Small intestine (tissue), 7 donors: Measurements from ENCODE around the gene PTPRN. TPM values are rescaled to one million over a fixed set of nuclear protein-coding genes. Genes with fewer than 3 reads are reported as not detected.
A peak's percentile ranks its signal among the peaks of the same experiment; 100 is the strongest.

Experiments used
- DNase-seq, 2 donors: peaks; one replicate each; pipeline versions ENCODE4 v3.0.0 to v3.0.0-alpha.2; 2013
- FAIRE-seq: peaks from 2 replicates; lab custom pipeline; 2012; peaks lifted over from hg19 to GRCh38; lab: Jason Lieb, UNC
- H3K27ac ChIP-seq, 3 donors: one replicate each; pipeline ENCODE4 v1.5.1; 2013; ENCODE audit warnings: low read length in 2 of 3, mild to moderate bottlenecking in 2 of 3, control low read depth in 1 of 3, inconsistent platforms in 1 of 3, low read depth in 1 of 3, moderate library complexity in 1 of 3
- H3K27me3 ChIP-seq, 3 donors: one replicate each; pipeline ENCODE4 v1.6.1; 2013; ENCODE audit warnings: low read length in 3 of 3, inconsistent platforms in 1 of 3; ENCODE audit not compliant: control insufficient read depth in 3 of 3, insufficient read depth in 3 of 3
- H3K36me3 ChIP-seq, 3 donors: one replicate each; pipeline ENCODE4 v1.6.1; 2013; ENCODE audit warnings: low read length in 3 of 3, inconsistent platforms in 1 of 3, low read depth in 1 of 3, mild to moderate bottlenecking in 1 of 3, moderate library complexity in 1 of 3; ENCODE audit not compliant: control insufficient read depth in 3 of 3, insufficient read depth in 2 of 3
- H3K4me1 ChIP-seq, 3 donors: one replicate each; pipeline ENCODE4 v1.6.1; 2013; ENCODE audit warnings: low read length in 2 of 3, inconsistent platforms in 1 of 3, low read depth in 1 of 3, mild to moderate bottlenecking in 1 of 3, moderate library complexity in 1 of 3; ENCODE audit not compliant: control insufficient read depth in 3 of 3, insufficient read depth in 2 of 3
- H3K4me3 ChIP-seq, 3 donors: one replicate each; pipeline ENCODE4 v1.5.1; 2013; ENCODE audit warnings: low read length in 3 of 3, control low read depth in 1 of 3, inconsistent platforms in 1 of 3, low read depth in 1 of 3, mild to moderate bottlenecking in 1 of 3, moderate library complexity in 1 of 3
- H3K9me3 ChIP-seq, 2 donors: one replicate each; pipeline ENCODE4 v1.6.1; 2013; ENCODE audit warnings: low read depth in 1 of 2, low read length in 1 of 2; ENCODE audit not compliant: control insufficient read depth in 2 of 2, insufficient read depth in 1 of 2
- WGBS, 3 donors: extraction: QIAGEN DNeasy Blood & Tissue Kit; methylation state at CpG; one replicate each; pipeline ENCODE4 v1.1.7; 2013; 5-methylcytosine and 5-hydroxymethylcytosine counted together
- polyA plus RNA-seq, 4 donors: library from polyadenylated mRNA; stranded (reverse) in 3 of 4; unstranded in 1 of 4; fragments of 200-250 nt in 3 of 4; fragments of 120-200 nt in 1 of 4; gene quantifications; one replicate each; pipeline versions ENCODE4 v1.2.1 to v1.2.3, GENCODE V29; 2013
- donor health status: healthy with polysubstance abuse.
- donor health status: control.
- donor health status: control.
- donor health status: Bipolar disorder and iron deficiency.
- donor health status: healthy.

PTPRN gene
- polyA plus RNA-seq, 4 donors: 1.6 to 9.4 (median 4.1) TPM; not detected in 1

DNA sequence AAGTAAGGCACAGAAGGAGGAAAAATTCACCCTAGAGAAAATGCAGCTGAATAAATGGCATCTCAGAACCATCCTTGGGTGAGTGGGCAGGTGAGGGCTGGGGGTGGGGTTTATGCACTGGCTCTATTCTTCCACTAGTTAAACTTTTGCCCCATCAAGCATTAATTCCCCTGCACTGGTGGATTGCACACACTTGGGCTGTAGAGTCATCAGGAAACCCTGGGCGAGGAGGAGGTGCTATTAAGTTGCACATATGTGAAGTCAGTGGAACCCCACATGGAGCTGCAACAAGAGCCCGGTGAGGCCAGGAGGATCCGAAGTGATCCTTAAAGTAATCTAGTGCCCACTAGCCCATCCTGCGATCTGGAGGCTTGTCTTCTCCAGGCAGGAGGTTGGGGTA, 36.8 kb downstream of the PTPRN start:
- 84% methylated on average over 4 of the region's 4 CpGs for WGBS, 3 donors
- Histone ChIP-seq H3K9me3 (no peaks in the 10 kb centered on the region), H3K27me3 (no peaks in the 10 kb centered on the region), H3K4me3 (no peak overlapping the region), H3K27ac (no peak overlapping the region), H3K36me3 (no peaks in the 10 kb centered on the region), H3K4me1 (peaks cover 0 to 14% (median 0%) of the 10 kb centered on the region in 3 donors)
- no peak for DNase-seq
- FAIRE-seq: no peak

- Histone ChIP-seq H3K27ac (no peak overlapping the region), H3K9me3 (no peaks in the 10 kb centered on the region), H3K4me3 (no peak overlapping the region), H3K36me3 (no peaks in the 10 kb centered on the region), H3K4me1 (peaks cover 0 to 14% (median 0%) of the 10 kb centered on the region in 3 donors), H3K27me3 (no peaks in the 10 kb centered on the region)
- DNase-seq (no peak), FAIRE-seq (no peak)
- WGBS, 3 donors: 84 to 100% (median 94%) methylated on average over 2 of the region's 2 CpGs
Observed at GRCh38 chr2:219271021-219271420, 38.2 kb downstream of the PTPRN start.

GRCh38 chr2:219270055-219270372, 39.2 kb downstream of the PTPRN start:
- H3K4me1 ChIP-seq: peaks cover 0 to 14% (median 0%) of the 10 kb centered on the region in 3 donors
- WGBS, 3 donors: 38 to 76% (median 55%) methylated on average over 5 of the region's 5 CpGs
- H3K36me3 ChIP-seq: no peaks in the 10 kb centered on the region
- H3K27me3 ChIP-seq: no peaks in the 10 kb centered on the region
- no peaks in the 10 kb centered on the region for H3K9me3 ChIP-seq
- H3K27ac ChIP-seq: peak overlapping the region in 1 of 3 donors; percentile 25
- DNase-seq (no peak), FAIRE-seq (no peak)
- H3K4me3 ChIP-seq: no peak overlapping the region

GRCh38 chr2:219269362-219270054, 39.7 kb downstream of the PTPRN start:
- Histone ChIP-seq H3K27ac (peak overlapping the region in 2 of 3 donors; percentile 19 to 25), H3K9me3 (no peaks in the 10 kb centered on the region), H3K27me3 (no peaks in the 10 kb centered on the region), H3K36me3 (no peaks in the 10 kb centered on the region), H3K4me3 (no peak overlapping the region), H3K4me1 (peaks cover 0 to 14% (median 0%) of the 10 kb centered on the region in 3 donors)
- FAIRE-seq: no peak
- peak; percentile 88 to 98 for DNase-seq
- 25 to 53% (median 29%) methylated on average over 8 of the region's 8 CpGs for WGBS, 3 donors

- WGBS, 3 donors: 90 to 96% (median 93%) methylated on average over 2 of the region's 2 CpGs
- DNase-seq (no peak), FAIRE-seq (no peak)
- no peak overlapping the region for H3K4me3 ChIP-seq
- H3K27me3 ChIP-seq: no peaks in the 10 kb centered on the region
- peaks cover 0 to 14% (median 0%) of the 10 kb centered on the region in 3 donors for H3K4me1 ChIP-seq
- H3K36me3 ChIP-seq: no peaks in the 10 kb centered on the region
- no peaks in the 10 kb centered on the region for H3K9me3 ChIP-seq
- H3K27ac ChIP-seq: no peak overlapping the region
Observed at GRCh38 chr2:219268294-219268693, 40.9 kb downstream of the PTPRN start.

GRCh38 chr2:219266886-219267285, 42.3 kb downstream of the PTPRN start:
- no peak overlapping the region for H3K4me3 ChIP-seq
- no peaks in the 10 kb centered on the region for H3K27me3 ChIP-seq
- no peak for FAIRE-seq
- H3K9me3 ChIP-seq: no peaks in the 10 kb centered on the region
- DNase-seq: no peak
- H3K27ac ChIP-seq: no peak overlapping the region
- H3K4me1 ChIP-seq: peaks cover 0 to 14% (median 0%) of the 10 kb centered on the region in 3 donors
- WGBS, 3 donors: 89 to 100% (median 93%) methylated on average over 1 of the region's 1 CpG
- H3K36me3 ChIP-seq: no peaks in the 10 kb centered on the region

DNA sequence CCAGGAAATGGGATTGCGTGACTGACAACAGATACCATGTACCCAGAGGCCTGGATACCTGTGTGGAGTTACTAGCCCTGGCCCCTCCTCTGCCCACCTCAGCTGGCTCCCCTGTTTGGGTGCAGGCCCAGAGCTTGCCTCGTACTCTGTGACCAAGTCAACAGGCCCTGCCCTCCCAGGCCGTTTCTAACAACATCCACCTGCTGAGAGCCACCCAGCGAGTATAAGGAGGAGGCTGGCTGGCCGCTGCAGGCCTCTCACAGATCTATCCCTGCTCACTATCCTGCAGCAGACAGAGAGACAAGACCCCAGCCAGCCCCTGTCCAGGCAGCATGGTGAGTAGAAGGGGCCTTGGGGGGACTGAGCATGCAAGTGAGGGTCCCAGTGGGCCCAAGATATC, 43.0 kb downstream of the PTPRN start:
- Histone ChIP-seq H3K4me1 (peaks cover 0 to 14% (median 0%) of the 10 kb centered on the region in 3 donors), H3K4me3 (no peak overlapping the region), H3K9me3 (no peaks in the 10 kb centered on the region), H3K36me3 (no peaks in the 10 kb centered on the region), H3K27me3 (peaks cover 0 to 6% (median 0%) of the 10 kb centered on the region in 3 donors), H3K27ac (no peak overlapping the region)
- no peak for DNase-seq
- WGBS, 3 donors: 72 to 78% (median 78%) methylated on average over 5 of the region's 5 CpGs
- FAIRE-seq: no peak

- H3K36me3 ChIP-seq: no peaks in the 10 kb centered on the region
- H3K4me1 ChIP-seq: no peaks in the 10 kb centered on the region
- H3K4me3 ChIP-seq: no peak overlapping the region
- peaks cover 0 to 20% (median 0%) of the 10 kb centered on the region in 3 donors for H3K27me3 ChIP-seq
- FAIRE-seq: no peak
- H3K9me3 ChIP-seq: no peaks in the 10 kb centered on the region
- WGBS, 3 donors: 62 to 78% (median 76%) methylated on average over 5 of the region's 5 CpGs
- no peak for DNase-seq
- no peak overlapping the region for H3K27ac ChIP-seq
Observed at GRCh38 chr2:219261024-219261855, 48.0 kb downstream of the PTPRN start.
